ENCODE data around the gene TRRAP. TPM values are rescaled to one million over a fixed set of nuclear protein-coding genes. Genes with fewer than 3 reads are reported as not detected.

Gene TRRAP
- polyA plus RNA-seq, 6 donors from 2014 or later, result 0.09 to 7.1 (median 3.1) TPM

DNA sequence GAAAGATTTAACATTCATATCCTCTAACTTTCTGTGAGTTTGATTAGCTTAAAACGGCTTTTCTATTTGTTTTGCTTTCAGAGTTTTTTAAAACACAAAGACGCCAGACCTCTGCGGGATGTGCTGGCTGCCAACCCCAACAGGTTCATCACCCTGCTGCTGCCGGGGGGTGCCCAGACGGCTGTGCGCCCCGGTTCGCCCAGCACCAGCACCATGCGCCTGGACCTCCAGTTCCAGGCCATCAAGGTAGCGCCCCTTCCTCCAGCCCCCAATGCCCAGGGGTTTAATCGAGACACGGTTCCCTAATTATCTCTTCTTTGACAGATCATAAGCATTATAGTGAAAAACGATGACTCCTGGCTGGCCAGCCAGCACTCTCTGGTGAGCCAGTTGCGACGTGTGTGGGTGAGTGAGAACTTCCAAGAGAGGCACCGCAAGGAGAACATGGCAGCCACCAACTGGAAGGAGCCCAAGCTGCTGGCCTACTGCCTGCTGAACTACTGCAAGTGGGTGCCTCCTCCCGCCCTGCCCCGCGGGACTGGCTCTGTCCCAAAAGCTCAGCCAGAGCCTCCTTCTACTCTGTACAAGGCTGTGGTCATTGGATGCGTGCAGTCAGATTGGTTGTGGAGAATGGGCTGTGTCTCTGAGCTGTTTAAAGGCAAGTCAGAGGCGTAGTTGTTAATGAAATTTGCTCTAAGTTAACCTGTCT lies 71.2 kb downstream of the TRRAP start:
- Mint-ChIP-seq H3K4me1 (no peaks in the 10 kb centered on the region), H3K36me3 (peaks cover 36% of the 10 kb centered on the region in 2 donors), H3K27ac (peak overlapping the region in 1 of 6 donors; percentile 68), H3K27me3 (no peaks in the 10 kb centered on the region), H3K4me3 (no peak overlapping the region), H3K9me3 (no peaks in the 10 kb centered on the region)
- ATAC-seq (ENCODE audit: low read depth in 2 of 2), result no peak
- no peak for DNase-seq

DNA sequence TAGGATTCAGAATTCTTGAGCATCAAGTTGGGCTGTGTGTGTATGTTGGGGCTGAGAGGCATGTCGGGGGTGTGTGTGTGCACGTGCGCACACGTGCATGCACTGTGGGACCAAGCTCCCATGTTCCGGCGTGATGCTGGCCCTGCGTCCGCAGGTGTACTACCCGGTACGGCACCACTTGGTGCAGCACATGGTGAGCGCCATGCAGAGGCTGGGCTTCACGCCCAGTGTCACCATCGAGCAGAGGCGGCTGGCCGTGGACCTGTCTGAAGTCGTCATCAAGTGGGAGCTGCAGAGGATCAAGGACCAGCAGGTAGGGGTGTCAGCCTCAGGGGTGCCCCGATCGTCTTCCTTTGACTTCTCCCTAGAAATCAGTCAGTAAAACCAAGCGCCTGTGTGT lies 77.7 kb downstream of the TRRAP start:
- Mint-ChIP-seq H3K36me3 (peaks cover 28 to 39% of the 10 kb centered on the region in 2 donors), H3K27ac (no peak overlapping the region), H3K9me3 (no peaks in the 10 kb centered on the region), H3K4me1 (peaks cover 0 to 2% (median 0%) of the 10 kb centered on the region in 3 donors), H3K4me3 (no peak overlapping the region), H3K27me3 (no peaks in the 10 kb centered on the region)
- no peak for DNase-seq
- no peak for ATAC-seq (ENCODE audit: low read depth in 2 of 2)

DNA sequence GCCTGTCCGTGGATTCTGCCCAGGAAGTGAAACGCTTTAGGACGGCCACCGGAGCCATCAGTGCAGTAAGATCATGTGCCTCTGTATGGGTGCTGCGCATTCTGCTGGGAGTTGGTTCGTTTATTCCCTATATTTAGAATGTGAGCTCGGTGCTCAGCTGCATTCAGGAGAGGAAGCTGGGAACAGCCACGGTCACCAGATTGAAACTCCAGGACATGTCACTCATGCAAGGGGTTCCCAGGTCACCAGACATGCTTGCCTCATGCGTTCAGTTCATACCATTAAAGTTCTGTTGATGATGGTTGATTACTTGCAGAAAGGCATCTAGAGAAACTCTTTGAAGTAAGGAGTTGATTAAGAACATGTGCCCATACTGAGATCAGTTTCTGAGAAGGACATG lies 78.1 kb downstream of the TRRAP start:
- ATAC-seq (ENCODE audit: low read depth in 2 of 2), result no peak

GRCh38 chr7:98956937-98957336 lies 78.6 kb downstream of the TRRAP start:
- H3K27me3 Mint-ChIP-seq, result no peaks in the 10 kb centered on the region
- H3K36me3 Mint-ChIP-seq, result peaks cover 28 to 31% of the 10 kb centered on the region in 2 donors
- peak overlapping the region in 1 of 6 donors; percentile 26 for H3K27ac Mint-ChIP-seq
- DNase-seq (no peak), ATAC-seq (ENCODE audit: low read depth in 2 of 2) (no peak)
- H3K9me3 Mint-ChIP-seq, result no peaks in the 10 kb centered on the region
- peaks cover 0 to 2% (median 0%) of the 10 kb centered on the region in 3 donors for H3K4me1 Mint-ChIP-seq
- no peak overlapping the region for H3K4me3 Mint-ChIP-seq

More for the DNA sequence above, 78.1 kb downstream of the TRRAP start:
- Mint-ChIP-seq H3K27ac (no peak overlapping the region), H3K4me1 (peaks cover 0 to 2% (median 0%) of the 10 kb centered on the region in 3 donors), H3K36me3 (peaks cover 26 to 35% of the 10 kb centered on the region in 2 donors), H3K4me3 (no peak overlapping the region), H3K27me3 (no peaks in the 10 kb centered on the region), H3K9me3 (no peaks in the 10 kb centered on the region)
- DNase-seq, result no peak

DNA sequence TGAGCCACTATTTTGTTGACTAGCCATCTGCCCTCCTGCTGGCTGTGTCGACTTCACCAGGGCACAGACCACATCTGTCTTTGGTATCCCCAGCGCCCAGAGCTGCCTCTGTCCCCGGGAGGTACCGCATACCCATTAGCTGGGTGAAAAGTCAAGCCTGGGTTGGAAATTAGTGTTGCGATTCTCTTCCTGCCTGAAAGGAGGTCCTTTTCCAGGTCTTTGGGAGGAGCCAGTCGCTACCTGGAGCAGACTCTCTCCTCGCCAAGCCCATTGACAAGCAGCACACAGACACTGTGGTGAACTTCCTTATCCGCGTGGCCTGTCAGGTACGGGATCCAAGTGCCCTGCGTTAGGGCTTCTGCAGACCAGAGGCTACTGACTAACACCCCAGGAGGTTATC lies 79.4 kb downstream of the TRRAP start:
- Mint-ChIP-seq H3K9me3 (no peaks in the 10 kb centered on the region), H3K4me1 (peaks cover 0 to 2% (median 0%) of the 10 kb centered on the region in 3 donors), H3K27me3 (no peaks in the 10 kb centered on the region), H3K36me3 (peaks cover 31 to 36% of the 10 kb centered on the region in 2 donors), H3K27ac (no peak overlapping the region), H3K4me3 (no peak overlapping the region)
- DNase-seq (no peak), ATAC-seq (ENCODE audit: low read depth in 2 of 2) (no peak)

- H3K9me3 Mint-ChIP-seq, result no peaks in the 10 kb centered on the region
- peaks cover 0 to 2% (median 0%) of the 10 kb centered on the region in 3 donors for H3K4me1 Mint-ChIP-seq
- DNase-seq (no peak), ATAC-seq (ENCODE audit: low read depth in 2 of 2) (no peak)
- no peaks in the 10 kb centered on the region for H3K27me3 Mint-ChIP-seq
- peaks cover 27 to 32% of the 10 kb centered on the region in 2 donors for H3K36me3 Mint-ChIP-seq
- H3K4me3 Mint-ChIP-seq, result no peak overlapping the region
- peak overlapping the region in 1 of 6 donors; percentile 33 for H3K27ac Mint-ChIP-seq
Observed at GRCh38 chr7:98958968-98959367, 80.6 kb downstream of the TRRAP start.

DNA sequence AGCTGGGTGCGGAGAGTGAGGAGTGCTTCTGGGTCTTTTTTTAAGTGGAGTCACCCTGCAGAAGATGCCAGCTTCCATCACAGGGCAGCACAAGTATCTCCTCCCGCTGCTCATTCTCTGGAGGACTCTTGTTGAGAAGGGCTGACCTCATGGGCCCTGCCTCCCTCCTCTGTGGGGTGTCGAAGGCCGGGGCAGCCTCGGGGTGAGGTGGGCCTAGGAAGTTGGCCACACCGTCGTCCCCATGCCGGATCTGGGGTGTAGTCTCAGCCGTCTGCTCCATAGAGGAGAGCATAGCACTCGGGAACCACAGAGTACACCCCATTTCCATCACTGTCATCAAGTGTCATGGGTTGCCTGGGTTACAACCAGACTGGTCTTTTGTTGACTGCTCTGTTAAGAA lies 85.0 kb downstream of the TRRAP start:
- ATAC-seq (ENCODE audit: low read depth in 2 of 2), result no peak
- peaks cover 0 to 2% (median 0%) of the 10 kb centered on the region in 3 donors for H3K4me1 Mint-ChIP-seq
- no peaks in the 10 kb centered on the region for H3K27me3 Mint-ChIP-seq
- DNase-seq, result no peak
- no peak overlapping the region for H3K4me3 Mint-ChIP-seq
- H3K27ac Mint-ChIP-seq, result no peak overlapping the region
- peaks cover 26 to 37% of the 10 kb centered on the region in 2 donors for H3K36me3 Mint-ChIP-seq
- no peaks in the 10 kb centered on the region for H3K9me3 Mint-ChIP-seq

- DNase-seq (no peak), ATAC-seq (ENCODE audit: low read depth in 2 of 2) (no peak)
- Mint-ChIP-seq H3K9me3 (no peaks in the 10 kb centered on the region), H3K36me3 (peaks cover 36 to 39% of the 10 kb centered on the region in 2 donors), H3K27me3 (no peaks in the 10 kb centered on the region), H3K4me1 (no peaks in the 10 kb centered on the region), H3K27ac (no peak overlapping the region), H3K4me3 (no peak overlapping the region)
Observed at GRCh38 chr7:98964596-98964995, 86.3 kb downstream of the TRRAP start.

GRCh38 chr7:98968621-98969020 lies 90.3 kb downstream of the TRRAP start:
- no peak for ATAC-seq (ENCODE audit: low read depth in 2 of 2)
- Mint-ChIP-seq H3K27ac (no peak overlapping the region), H3K9me3 (no peaks in the 10 kb centered on the region), H3K27me3 (no peaks in the 10 kb centered on the region), H3K4me3 (no peak overlapping the region), H3K36me3 (peaks cover 40 to 43% of the 10 kb centered on the region in 2 donors), H3K4me1 (peaks cover 0 to under 1% (median 0%) of the 10 kb centered on the region in 3 donors)
- no peak for DNase-seq

DNA sequence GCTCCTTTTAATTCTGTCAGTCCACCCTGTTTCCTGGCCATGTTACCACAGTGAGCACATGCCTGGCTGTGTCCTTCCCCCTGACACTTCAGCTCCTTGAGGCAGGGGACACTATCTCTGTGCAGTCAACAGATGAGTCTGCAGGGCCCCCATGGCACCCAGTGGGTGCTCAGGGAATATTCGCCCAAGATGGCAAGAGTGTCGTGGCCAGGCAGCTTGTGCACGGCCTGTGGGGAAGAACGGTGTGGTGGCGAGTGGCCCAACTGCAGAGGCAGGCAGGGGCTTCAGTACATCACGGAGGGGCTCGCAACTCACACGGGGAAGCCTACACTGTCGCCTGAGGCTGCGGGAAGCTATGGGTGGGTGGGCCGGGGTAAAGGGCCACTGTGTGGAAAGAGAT lies 91.1 kb downstream of the TRRAP start:
- peak overlapping the region in 1 of 6 donors; percentile 30 for H3K27ac Mint-ChIP-seq
- DNase-seq, result no peak
- H3K4me1 Mint-ChIP-seq, result peaks cover 0 to 5% (median 0%) of the 10 kb centered on the region in 3 donors
- H3K27me3 Mint-ChIP-seq, result no peaks in the 10 kb centered on the region
- H3K9me3 Mint-ChIP-seq, result no peaks in the 10 kb centered on the region
- no peak overlapping the region for H3K4me3 Mint-ChIP-seq
- no peak for ATAC-seq (ENCODE audit: low read depth in 2 of 2)
- H3K36me3 Mint-ChIP-seq, result peaks cover 43 to 47% of the 10 kb centered on the region in 2 donors

- ATAC-seq (ENCODE audit: low read depth in 2 of 2) (no peak), DNase-seq (no peak)
- Mint-ChIP-seq H3K9me3 (no peaks in the 10 kb centered on the region), H3K27ac (no peak overlapping the region), H3K4me3 (no peak overlapping the region), H3K36me3 (peaks cover 43 to 44% of the 10 kb centered on the region in 2 donors), H3K4me1 (peaks cover 0 to 5% (median 0%) of the 10 kb centered on the region in 3 donors), H3K27me3 (no peaks in the 10 kb centered on the region)
Observed at GRCh38 chr7:98970016-98970615, 91.8 kb downstream of the TRRAP start.

- no peaks in the 10 kb centered on the region for H3K9me3 Mint-ChIP-seq
- H3K27me3 Mint-ChIP-seq, result no peaks in the 10 kb centered on the region
- peak overlapping the region in 1 of 6 donors; percentile 76 for H3K27ac Mint-ChIP-seq
- H3K4me1 Mint-ChIP-seq, result peaks cover 0 to 5% (median 0%) of the 10 kb centered on the region in 3 donors
- H3K36me3 Mint-ChIP-seq, result peaks cover 41 to 44% of the 10 kb centered on the region in 2 donors
- no peak overlapping the region for H3K4me3 Mint-ChIP-seq
- ATAC-seq (ENCODE audit: low read depth in 2 of 2) (no peak), DNase-seq (no peak)
Observed at GRCh38 chr7:98970805-98971204, 92.5 kb downstream of the TRRAP start.

DNA sequence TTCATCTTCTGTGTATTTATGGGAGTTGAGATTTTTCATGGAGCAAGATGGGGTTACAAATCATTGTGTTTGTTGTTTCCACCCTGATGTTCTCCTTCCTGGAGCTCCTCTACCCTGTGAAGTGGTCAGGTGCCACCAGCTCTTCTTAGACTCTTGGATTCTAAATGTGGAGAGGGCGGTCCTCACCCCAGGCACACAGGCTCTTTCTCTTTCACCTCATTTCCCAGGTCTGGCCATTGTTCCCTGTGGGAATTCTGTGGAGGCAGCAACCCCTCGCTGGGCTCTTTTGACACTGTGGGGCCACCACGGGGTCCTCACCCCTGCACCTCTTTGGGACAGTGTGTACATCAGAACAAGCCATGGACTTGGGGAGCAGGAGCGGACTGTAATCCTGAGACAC lies 95.9 kb downstream of the TRRAP start:
- H3K27me3 Mint-ChIP-seq, result no peaks in the 10 kb centered on the region
- no peak for DNase-seq
- no peak for ATAC-seq (ENCODE audit: low read depth in 2 of 2)
- H3K27ac Mint-ChIP-seq, result peak overlapping the region in 1 of 6 donors; percentile 66
- no peak overlapping the region for H3K4me3 Mint-ChIP-seq
- peaks cover 0 to 5% (median 0%) of the 10 kb centered on the region in 3 donors for H3K4me1 Mint-ChIP-seq
- H3K36me3 Mint-ChIP-seq, result peaks cover 28 to 38% of the 10 kb centered on the region in 2 donors
- no peaks in the 10 kb centered on the region for H3K9me3 Mint-ChIP-seq

Measured in naive B cell (primary cell).